Hematopoietic multipotent progenitor cell treated with erythropoietin and hydrocortisone succinate and interleukin-3 and kit ligand, for 15 days (in vitro differentiated cells): ENCODE measurements around the gene SLC24A3.

Experiments used
- DNase-seq: peaks from one replicate; pipeline ENCODE4 v3.0.0-alpha.2; 2015; ENCODE audit warnings: low spot score

The SLC24A3 gene

GRCh38 chr20:19426356-19426755 lies 213.9 kb downstream of the SLC24A3 start:
- no peak for DNase-seq

- no peak for DNase-seq
Observed at GRCh38 chr20:19427480-19427879, 215.0 kb downstream of the SLC24A3 start.

- no peak for DNase-seq
Observed at GRCh38 chr20:19427913-19428312, 215.5 kb downstream of the SLC24A3 start.

DNA sequence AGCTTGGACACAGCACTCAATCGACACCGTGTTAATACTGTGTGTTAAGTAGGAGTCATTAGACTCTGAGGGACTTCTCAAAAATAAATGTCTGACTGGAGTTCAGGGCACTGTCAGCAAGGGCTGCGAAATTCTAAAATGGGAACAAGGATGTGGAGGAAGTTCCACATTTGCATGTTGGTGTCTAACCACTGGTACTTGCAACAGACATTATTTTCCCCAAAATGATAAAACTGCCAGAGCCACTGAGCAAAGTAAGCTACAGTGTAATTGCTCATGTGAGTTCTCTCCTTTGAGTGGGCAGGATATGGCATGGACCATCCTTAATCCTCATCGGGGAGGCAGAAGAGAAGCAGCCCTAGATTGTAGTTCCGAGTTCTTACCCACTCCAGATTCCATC lies 215.9 kb downstream of the SLC24A3 start:
- DNase-seq, result no peak

GRCh38 chr20:19429538-19429937 lies 217.1 kb downstream of the SLC24A3 start:
- DNase-seq, result no peak

- no peak for DNase-seq
Observed at GRCh38 chr20:19430641-19431315, 218.3 kb downstream of the SLC24A3 start.

DNA sequence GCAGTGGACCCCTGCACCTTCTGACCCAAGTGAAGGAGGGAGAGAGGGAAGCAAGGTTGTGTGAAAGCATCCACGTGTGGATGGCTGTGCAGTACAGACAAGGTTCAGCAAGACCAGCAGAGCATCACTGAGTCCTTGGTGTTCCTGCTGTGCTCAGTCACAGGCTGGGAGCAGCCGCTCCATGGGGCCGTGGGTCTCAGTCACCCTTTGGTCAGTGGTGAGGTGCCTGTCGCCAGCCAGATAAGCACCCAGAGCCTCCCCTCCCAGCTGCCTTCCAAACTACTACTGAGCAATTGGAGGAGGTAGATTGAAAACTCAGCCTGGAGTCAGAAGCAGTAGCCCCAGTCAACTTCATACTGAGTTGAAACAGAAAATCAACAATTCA lies 218.9 kb downstream of the SLC24A3 start:
- no peak for DNase-seq

DNA sequence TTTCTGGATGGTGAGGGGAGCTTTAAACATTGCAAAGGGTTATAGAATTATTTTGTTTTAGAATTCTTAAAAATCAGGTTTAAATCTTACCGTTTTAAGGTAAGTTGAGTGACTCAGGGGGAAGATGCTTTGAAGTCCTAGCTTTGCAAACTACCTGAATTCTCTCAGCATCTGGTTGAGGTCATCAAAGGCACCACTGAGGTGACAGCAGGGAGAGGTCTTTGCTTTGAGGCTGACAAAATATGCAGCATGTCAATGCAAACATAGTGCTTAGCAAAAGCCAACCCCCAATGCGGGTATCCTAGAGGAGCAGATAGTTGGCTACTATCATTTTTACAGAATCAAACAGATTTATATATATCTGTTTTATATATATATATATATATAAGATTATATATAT lies 219.5 kb downstream of the SLC24A3 start:
- no peak for DNase-seq

GRCh38 chr20:19433371-19434350 lies 221.2 kb downstream of the SLC24A3 start:
- DNase-seq, result no peak

- no peak for DNase-seq
Observed at GRCh38 chr20:19435316-19435715, 222.9 kb downstream of the SLC24A3 start.

DNA sequence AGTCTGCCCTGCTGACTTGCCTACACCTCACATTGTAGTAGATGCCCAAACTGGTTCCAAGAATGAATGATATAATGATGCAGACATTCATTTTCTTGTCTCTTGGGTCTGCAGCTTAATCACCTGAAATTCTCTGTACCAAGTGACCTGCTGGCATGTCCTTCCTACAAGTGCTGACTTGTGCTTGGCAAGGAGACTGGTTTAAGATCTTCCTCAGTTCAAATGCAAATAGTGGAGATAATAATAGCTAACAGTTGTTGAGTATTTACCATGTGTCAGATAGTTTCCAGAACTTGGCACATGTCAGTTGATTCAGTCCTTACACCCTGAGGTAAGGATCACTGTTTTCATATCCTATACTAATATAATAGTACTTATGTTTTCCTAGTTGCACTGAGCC lies 223.4 kb downstream of the SLC24A3 start:
- no peak for DNase-seq

GRCh38 chr20:19438488-19438887 lies 226.0 kb downstream of the SLC24A3 start:
- DNase-seq, result no peak

DNA sequence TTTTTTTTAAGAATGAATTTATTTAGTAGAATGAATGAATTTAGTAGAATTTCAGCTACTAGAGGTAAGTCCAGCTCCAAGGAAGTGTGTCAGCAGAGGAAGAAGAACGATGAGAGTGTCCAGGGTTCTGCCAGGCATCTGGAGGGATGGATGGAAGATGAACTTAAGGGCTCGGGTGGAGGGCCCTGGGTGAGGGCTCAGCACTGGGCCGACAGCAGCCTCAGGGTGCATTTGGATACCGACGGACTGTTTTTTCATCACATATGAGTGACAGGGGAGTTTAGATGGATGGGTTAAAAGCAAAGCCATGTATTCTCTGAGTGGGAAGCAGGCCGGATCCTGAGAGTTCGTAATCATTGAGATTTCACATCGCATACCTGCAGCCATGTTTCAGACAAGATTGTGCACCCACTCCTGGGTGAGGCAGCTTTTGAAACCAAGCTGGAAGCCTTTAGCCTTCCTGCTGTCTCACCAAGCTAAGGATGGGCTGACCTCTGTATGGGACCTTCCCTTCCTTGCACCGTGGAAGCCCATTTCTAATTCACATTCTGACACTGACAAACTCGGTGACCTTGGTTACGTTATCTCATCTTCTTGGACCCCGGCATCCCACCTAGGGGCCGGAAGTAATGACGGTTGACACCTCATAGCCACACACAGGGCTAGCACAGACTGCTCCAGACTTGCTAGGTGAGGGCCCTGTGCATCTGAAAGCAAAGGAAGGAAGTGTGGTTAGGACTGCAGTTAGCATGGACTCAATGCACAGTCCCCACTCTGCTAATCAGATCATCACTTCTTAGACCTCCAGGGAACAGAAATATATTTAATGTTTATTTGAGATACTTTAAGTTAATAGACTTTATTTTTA lies 228.5 kb downstream of the SLC24A3 start:
- no peak for DNase-seq

- no peak for DNase-seq
Observed at GRCh38 chr20:19446246-19446645, 233.8 kb downstream of the SLC24A3 start.

DNA sequence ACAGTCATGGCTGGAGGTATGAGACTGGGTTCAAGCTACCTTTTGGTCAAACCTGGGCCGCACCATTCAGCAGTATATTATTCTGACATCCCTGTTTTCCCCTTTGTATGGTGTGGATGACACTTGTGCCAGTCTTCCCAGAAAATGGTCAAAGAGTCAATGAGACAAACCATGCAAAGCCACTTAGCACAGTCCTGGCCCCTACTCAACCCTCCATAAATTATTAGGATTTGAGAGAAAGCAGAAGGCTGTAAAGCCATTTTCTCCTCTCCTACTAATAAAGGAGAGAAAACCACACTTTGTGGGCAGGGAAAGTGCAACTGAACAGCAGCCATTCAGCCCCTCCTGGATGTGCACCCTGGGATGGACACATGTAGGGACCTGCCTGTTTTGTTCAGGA lies 236.2 kb downstream of the SLC24A3 start:
- no peak for DNase-seq

- DNase-seq, result no peak
Observed at GRCh38 chr20:19449051-19449450, 236.6 kb downstream of the SLC24A3 start.

GRCh38 chr20:19451231-19451922 lies 238.9 kb downstream of the SLC24A3 start:
- peak; percentile 4 for DNase-seq

DNA sequence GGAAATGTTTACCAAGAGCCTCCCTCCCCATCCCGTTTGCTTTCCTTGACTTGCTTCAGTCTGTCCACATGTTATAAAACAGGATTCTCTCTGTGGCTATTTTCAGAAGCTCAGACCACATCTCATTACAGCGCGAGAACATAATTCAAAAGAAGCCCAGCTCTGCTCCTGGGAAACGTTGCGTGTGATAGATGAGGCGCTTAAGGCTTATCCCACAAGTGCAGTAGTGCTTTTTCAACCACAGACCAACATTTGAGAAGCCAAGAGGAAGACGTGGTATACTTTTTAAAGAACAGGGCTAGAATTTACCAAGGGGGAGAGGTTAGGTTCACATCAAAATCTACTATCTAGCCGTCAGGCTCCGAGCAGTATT lies 239.5 kb downstream of the SLC24A3 start:
- no peak for DNase-seq

DNA sequence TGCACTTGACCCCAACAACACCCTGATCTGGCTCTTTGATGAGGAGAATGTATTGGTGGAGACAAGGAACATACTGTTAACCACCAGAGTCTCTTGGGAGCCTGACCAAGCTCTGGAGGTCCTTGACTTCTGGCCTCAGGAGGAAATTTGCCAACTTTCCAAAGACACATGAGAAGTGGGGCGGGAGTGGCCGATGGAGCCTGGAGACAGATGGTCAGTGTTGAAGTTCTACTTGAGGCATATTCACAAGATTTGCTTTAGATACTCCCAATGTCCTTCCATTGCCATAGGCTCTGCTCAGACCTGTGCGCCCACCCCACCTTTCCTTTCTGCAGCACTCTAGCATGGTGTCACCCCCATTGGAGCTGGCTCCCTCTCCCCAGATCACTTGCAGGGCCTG lies 241.0 kb downstream of the SLC24A3 start:
- DNase-seq, result no peak

DNA sequence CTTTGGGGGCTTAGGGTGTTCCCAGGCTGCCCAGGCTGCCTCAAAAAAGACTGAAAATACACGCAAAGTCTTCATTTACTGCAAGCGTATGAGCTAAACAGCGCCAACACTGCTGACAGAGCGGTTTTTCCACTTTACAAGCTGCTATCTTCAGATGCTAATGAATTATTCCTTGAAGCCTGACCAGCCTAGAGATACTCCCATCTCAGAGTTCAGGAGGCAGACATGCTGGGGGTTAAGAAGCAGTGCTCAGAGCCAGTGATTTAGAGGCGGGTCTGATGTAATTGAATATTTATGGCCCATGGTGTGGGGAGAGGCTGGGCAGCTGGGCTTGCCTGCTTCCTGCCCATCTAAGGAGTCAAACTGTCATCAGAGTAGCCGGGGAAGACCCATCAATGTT lies 241.4 kb downstream of the SLC24A3 start:
- no peak for DNase-seq

DNA sequence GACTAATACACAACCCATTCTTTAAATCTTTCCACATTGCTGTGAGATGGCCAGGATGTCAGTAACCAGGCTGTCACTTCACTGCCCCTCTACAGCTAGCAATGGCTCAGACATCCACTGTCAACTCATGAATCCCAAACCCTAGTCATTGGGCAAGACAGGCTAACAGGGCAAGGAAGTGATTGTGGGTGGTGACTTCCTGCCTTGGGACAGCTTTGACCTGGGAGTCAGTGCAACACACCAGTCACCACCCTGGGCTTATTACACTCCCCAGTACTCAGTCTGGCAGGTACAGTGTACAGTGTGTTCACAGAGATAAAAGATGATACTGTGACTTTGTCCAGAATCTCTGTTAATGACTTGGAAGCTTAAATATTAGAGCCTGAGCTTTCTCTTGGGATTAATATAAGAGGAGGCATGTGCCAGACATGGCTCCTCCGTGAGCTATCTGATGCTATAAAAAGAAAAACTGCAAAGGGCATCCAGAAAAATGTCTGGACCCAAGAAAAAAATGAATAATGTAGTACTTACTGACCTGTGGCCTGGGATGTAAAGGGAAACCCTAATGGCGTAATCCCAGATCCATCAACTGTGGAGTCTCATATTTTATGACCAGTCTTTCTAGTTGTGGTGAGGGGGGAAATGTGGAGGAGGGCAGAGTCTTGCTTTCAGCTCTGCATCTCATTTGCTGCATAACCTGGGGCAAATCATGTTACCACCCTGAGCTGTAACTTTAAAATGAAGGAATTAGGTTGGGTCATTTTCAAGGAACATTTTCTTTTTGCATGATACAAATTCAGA lies 244.4 kb downstream of the SLC24A3 start:
- DNase-seq, result no peak
